ENCODE data around the gene CHD9. TPM values are rescaled to one million over a fixed set of nuclear protein-coding genes. Genes with fewer than 3 reads are reported as not detected.

The CHD9 gene
- total and polyA plus RNA-seq, 9 of the 15 experiments (the other 6 are each of a cell fraction or from before 2014, with no cell fraction given) = 29.0 to 69.3 (median 40.6) TPM

- no peak overlapping the region for H3K4me3 ChIP-seq
- POLR2A ChIA-PET = interaction anchor here (1.0 to 2.1 kb wide), 2 partner anchors 17 to 31 kb away, joined by 3 to 6 read pairs; partner anchors contain the start of gene CHD9
- H3K36me3 ChIP-seq (ENCODE audit: control insufficient read depth, insufficient read depth, low read length) = peaks cover 29% of the 10 kb centered on the region
- H3K4me2 ChIP-seq (ENCODE audit: insufficient read depth, low read length) = no peak overlapping the region
- H2AFZ ChIP-seq (ENCODE audit: low read depth, low read length) = no peak overlapping the region
- WGBS (ENCODE audit: insufficient coverage, low coverage, missing lambda C conversion rate) = 40% methylated on average over 6 of the region's 6 CpGs
- H3K27ac ChIP-seq (ENCODE audit: extremely low read depth, low read depth, low read length) = 0 out of 3 replicates have a peak overlapping the region, but pooled peaks have one; percentile 13
- no peak for FAIRE-seq
- no peaks in the 10 kb centered on the region for H3K9me1 ChIP-seq (ENCODE audit: control insufficient read depth, insufficient read depth, low read length)
- intact Hi-C loops (cut with micrococcal nuclease) (no loop called here), in situ Hi-C loops (cut with MboI) (no loop called here)
- H3K27me3 ChIP-seq (ENCODE audit: control insufficient read depth in 2 of 2, insufficient read depth in 2 of 2, low read length in 2 of 2) = no peaks in the 10 kb centered on the region
- peak overlapping the region in 1 of 2 experiments; percentile 68; a peak in 1 of 4 replicates for H3K9ac ChIP-seq (ENCODE audit: insufficient read depth in 1 of 2, low read depth in 2 of 2, low read length in 2 of 2)
- H3K4me1 ChIP-seq (replicated peaks in 1 of 2; ENCODE audit: control insufficient read depth in 2 of 2, insufficient read depth in 2 of 2, low read length in 2 of 2) = peaks cover 9 to 32% of the 10 kb centered on the region in 2 experiments; a peak in 4 of 5 replicates
- no TSS peak for BruUV-seq (replicated peaks)
- H3K9me3 ChIP-seq (replicated peaks; ENCODE audit: control insufficient read depth, insufficient read depth, low read depth, low read length) = no peaks in the 10 kb centered on the region; the same call in 1 of the 2 replicates
- no peak; the same call in 2 of the 3 replicates for ATAC-seq
- peaks cover 56% of the 10 kb centered on the region for H3K79me2 ChIP-seq (ENCODE audit: control insufficient read depth, insufficient read depth, low read length)
- CTCF ChIA-PET (ENCODE audit: low intra/inter-chr PET ratio) = no interaction called here
- TF ChIP-seq CBFA2T3 (IDR thresholded peaks at IDR 0.05) = 0 out of 2 replicates have a peak, but pooled peaks have one; percentile 24
- TF ChIP-seq FOXM1 (IDR thresholded peaks at IDR 0.05; ENCODE audit: low read depth) = no peak
- no peak for TF ChIP-seq FOXM1 (CRISPR knock-in tag; IDR thresholded peaks at IDR 0.05; ENCODE audit: low read depth)
- no peak for DNase-seq (ENCODE audit: extremely low read depth in 1 of 4, low spot score in 3 of 4)
- H4K20me1 ChIP-seq (replicated peaks; ENCODE audit: control insufficient read depth, insufficient read depth, low read length) = no peaks in the 10 kb centered on the region; the same call in 1 of the 2 replicates
These were observed 31.2 kb downstream of the CHD9 start for GRCh38 chr16:53085931-53086421.

GRCh38 chr16:53087101-53087500, 32.3 kb downstream of the CHD9 start:
- FAIRE-seq (no peak), ATAC-seq (no peak), DNase-seq (ENCODE audit: extremely low read depth in 1 of 4, low spot score in 3 of 4) (no peak)
- ChIA-PET CTCF (ENCODE audit: low intra/inter-chr PET ratio) (no interaction called here), POLR2A (interaction anchor here (0.6 to 2.1 kb wide), 3 partner anchors 10 to 16 kb away, joined by 3 to 7 read pairs (median 6); no protein-coding TSS in a partner anchor)
- Histone ChIP-seq H3K27ac (ENCODE audit: extremely low read depth, low read depth, low read length) (no peak overlapping the region), H3K36me3 (ENCODE audit: control insufficient read depth, insufficient read depth, low read length) (peaks cover 27% of the 10 kb centered on the region), H2AFZ (ENCODE audit: low read depth, low read length) (no peak overlapping the region), H3K9ac (ENCODE audit: insufficient read depth in 1 of 2, low read depth in 2 of 2, low read length in 2 of 2) (no peak overlapping the region), H3K79me2 (ENCODE audit: control insufficient read depth, insufficient read depth, low read length) (peaks cover 52% of the 10 kb centered on the region), H3K4me2 (ENCODE audit: insufficient read depth, low read length) (no peak overlapping the region), H4K20me1 (replicated peaks; ENCODE audit: control insufficient read depth, insufficient read depth, low read length) (no peaks in the 10 kb centered on the region; the same call in 1 of the 2 replicates), H3K4me1 (replicated peaks in 1 of 2; ENCODE audit: control insufficient read depth in 2 of 2, insufficient read depth in 2 of 2, low read length in 2 of 2) (peaks cover 10 to 32% of the 10 kb centered on the region in 2 experiments; a peak in 4 of 5 replicates), H3K27me3 (ENCODE audit: control insufficient read depth in 2 of 2, insufficient read depth in 2 of 2, low read length in 2 of 2) (no peaks in the 10 kb centered on the region), H3K9me1 (ENCODE audit: control insufficient read depth, insufficient read depth, low read length) (no peaks in the 10 kb centered on the region), H3K4me3 (no peak overlapping the region), H3K9me3 (replicated peaks; ENCODE audit: control insufficient read depth, insufficient read depth, low read depth, low read length) (no peaks in the 10 kb centered on the region; the same call in 1 of the 2 replicates)
- BruUV-seq (replicated peaks) = no TSS peak
- intact Hi-C loops (cut with micrococcal nuclease) = no loop called here
- WGBS (ENCODE audit: insufficient coverage, low coverage, missing lambda C conversion rate) = 86% methylated on average over 3 of the region's 3 CpGs
- in situ Hi-C loops (cut with MboI) = no loop called here
- TF ChIP-seq ZNF197 (CRISPR knock-in tag; IDR thresholded peaks at IDR 0.05; ENCODE audit: low read depth) (no peak), FOXM1 (IDR thresholded peaks at IDR 0.05; ENCODE audit: low read depth) (no peak), FOXM1 (CRISPR knock-in tag; IDR thresholded peaks at IDR 0.05; ENCODE audit: low read depth) (no peak), HES1 (IDR thresholded peaks at IDR 0.05; ENCODE audit: low read depth) (no peak), NCOA4 (IDR thresholded peaks at IDR 0.05; ENCODE audit: partially characterized antibody) (no peak), RBM22 (IDR thresholded peaks at IDR 0.05; ENCODE audit: low read depth, low read length, poor library complexity, severe bottlenecking) (no peak), SRSF9 (IDR thresholded peaks at IDR 0.05; ENCODE audit: borderline replicate concordance, low read depth, low read length) (no peak), MEF2D (tag; conservative IDR thresholded peaks at IDR 0.05; ENCODE audit: low read depth) (no peak), RUNX1 (IDR thresholded peaks at IDR 0.05; ENCODE audit: low read depth) (no peak), RBM14 (IDR thresholded peaks at IDR 0.05; ENCODE audit: borderline replicate concordance, insufficient read depth, low read depth, low read length) (no peak), ZBTB8A (IDR thresholded peaks at IDR 0.05; ENCODE audit: partially characterized antibody) (no peak), HNRNPL (IDR thresholded peaks at IDR 0.05; ENCODE audit: low read depth, low read length) (no peak), TARDBP (IDR thresholded peaks at IDR 0.05) (no peak), RBM15 (IDR thresholded peaks at IDR 0.05; ENCODE audit: insufficient read depth, low read length) (no peak)
